ENCODE results near the gene TOP2B. TPM values are rescaled to one million over a fixed set of nuclear protein-coding genes. Genes with fewer than 3 reads are reported as not detected.

TOP2B gene
- total RNA-seq, 1 experiment from 2014 or later: 88.7 TPM

- no peak for TF ChIP-seq CTCF (IDR thresholded peaks at IDR 0.05; ENCODE audit: unreplicated experiment)
- DNase-seq (ENCODE audit: unreplicated experiment): no peak
- BruUV-seq (replicated peaks): no TSS peak
- ChIA-PET POLR2A (interaction anchor here (0.5 to 1.2 kb wide), 2 partner anchors 13 to 886 kb away, joined by 3 read pairs; no protein-coding TSS in a partner anchor), CTCF (no interaction called here)
- Mint-ChIP-seq H3K4me3 (ENCODE audit: unreplicated experiment) (no peak overlapping the region), H3K9me3 (ENCODE audit: unreplicated experiment) (no peaks in the 10 kb centered on the region), H3K36me3 (ENCODE audit: insufficient read depth, unreplicated experiment) (no peaks in the 10 kb centered on the region), H3K4me1 (ENCODE audit: insufficient read depth, unreplicated experiment) (no peaks in the 10 kb centered on the region), H3K27me3 (ENCODE audit: insufficient read depth, unreplicated experiment) (no peaks in the 10 kb centered on the region), H3K27ac (ENCODE audit: low read depth, unreplicated experiment) (no peak overlapping the region)
- intact Hi-C loops (cut with micrococcal nuclease): no loop called here
Measured at GRCh38 chr3:25564075-25564474, 100.6 kb downstream of the TOP2B start.

DNA sequence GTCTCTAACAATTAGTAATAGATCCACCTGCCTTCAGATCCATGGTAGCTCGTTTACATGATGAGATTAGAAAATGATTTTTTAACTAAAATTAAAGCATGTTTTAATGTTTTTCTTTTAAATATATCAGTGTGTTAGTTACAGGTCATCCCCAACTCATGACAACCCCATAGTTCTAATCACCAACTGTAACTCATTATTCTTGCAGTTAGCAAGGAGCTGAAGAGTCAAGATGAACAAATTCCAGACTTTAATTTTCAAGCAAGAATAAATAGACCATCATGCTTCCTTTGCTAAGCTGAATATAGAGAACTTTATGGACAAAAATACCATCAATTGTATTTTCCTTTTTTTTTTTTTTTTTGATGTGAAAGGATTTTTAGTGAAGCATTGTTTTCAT is 101.1 kb downstream of the TOP2B start:
- intact Hi-C loops (cut with micrococcal nuclease): no loop called here
- Mint-ChIP-seq H3K4me3 (ENCODE audit: unreplicated experiment) (no peak overlapping the region), H3K27ac (ENCODE audit: low read depth, unreplicated experiment) (no peak overlapping the region), H3K4me1 (ENCODE audit: insufficient read depth, unreplicated experiment) (no peaks in the 10 kb centered on the region), H3K9me3 (ENCODE audit: unreplicated experiment) (no peaks in the 10 kb centered on the region), H3K27me3 (ENCODE audit: insufficient read depth, unreplicated experiment) (no peaks in the 10 kb centered on the region), H3K36me3 (ENCODE audit: insufficient read depth, unreplicated experiment) (no peaks in the 10 kb centered on the region)
- BruUV-seq (replicated peaks): no TSS peak
- POLR2A ChIA-PET: interaction anchor here (1.2 kb wide), 1 partner anchor 12 kb away, joined by 3 read pairs; no protein-coding TSS in a partner anchor
- CTCF ChIA-PET: no interaction called here
- TF ChIP-seq CTCF (IDR thresholded peaks at IDR 0.05; ENCODE audit: unreplicated experiment): no peak
- no peak for DNase-seq (ENCODE audit: unreplicated experiment)

GRCh38 chr3:25558796-25559195 is 105.9 kb downstream of the TOP2B start:
- no peaks in the 10 kb centered on the region for H3K27me3 Mint-ChIP-seq (ENCODE audit: insufficient read depth, unreplicated experiment)
- POLR2A ChIA-PET: no interaction called here
- no peaks in the 10 kb centered on the region for H3K4me1 Mint-ChIP-seq (ENCODE audit: insufficient read depth, unreplicated experiment)
- H3K4me3 Mint-ChIP-seq (ENCODE audit: unreplicated experiment): no peak overlapping the region
- H3K9me3 Mint-ChIP-seq (ENCODE audit: unreplicated experiment): no peaks in the 10 kb centered on the region
- no TSS peak for BruUV-seq (replicated peaks)
- CTCF ChIA-PET: no interaction called here
- H3K27ac Mint-ChIP-seq (ENCODE audit: low read depth, unreplicated experiment): no peak overlapping the region
- H3K36me3 Mint-ChIP-seq (ENCODE audit: insufficient read depth, unreplicated experiment): no peaks in the 10 kb centered on the region
- no peak for TF ChIP-seq CTCF (IDR thresholded peaks at IDR 0.05; ENCODE audit: unreplicated experiment)
- no peak for DNase-seq (ENCODE audit: unreplicated experiment)
- intact Hi-C loops (cut with micrococcal nuclease): no loop called here

DNA sequence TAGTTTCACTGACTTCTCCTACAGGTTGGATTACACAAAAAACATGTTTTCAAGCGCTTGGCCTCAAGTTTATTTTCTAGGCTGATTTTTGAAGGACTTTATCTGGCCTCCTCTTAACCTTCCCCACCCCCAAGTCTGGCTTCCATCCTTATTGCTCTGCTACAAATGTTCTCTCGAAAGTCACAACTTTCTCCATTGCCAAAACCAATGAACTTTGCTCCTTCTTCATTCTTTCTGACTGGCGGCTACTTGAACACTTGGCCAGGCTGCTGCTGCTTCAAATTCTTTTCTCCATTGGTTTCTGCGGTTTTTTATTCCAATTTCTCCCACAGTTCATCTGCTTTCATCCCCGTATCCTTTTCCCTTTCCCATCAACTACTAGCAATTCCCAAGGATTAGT is 106.6 kb downstream of the TOP2B start:
- CTCF ChIA-PET: interaction anchor here (0.7 kb wide), 1 partner anchor 76 kb away, joined by 3 read pairs; no protein-coding TSS in a partner anchor

More for the DNA sequence above, 106.6 kb downstream of the TOP2B start:
- H3K36me3 Mint-ChIP-seq (ENCODE audit: insufficient read depth, unreplicated experiment): no peaks in the 10 kb centered on the region
- no peak for DNase-seq (ENCODE audit: unreplicated experiment)
- no TSS peak for BruUV-seq (replicated peaks)
- no peak for TF ChIP-seq CTCF (IDR thresholded peaks at IDR 0.05; ENCODE audit: unreplicated experiment)
- no peak overlapping the region for H3K27ac Mint-ChIP-seq (ENCODE audit: low read depth, unreplicated experiment)
- H3K4me3 Mint-ChIP-seq (ENCODE audit: unreplicated experiment): no peak overlapping the region
- intact Hi-C loops (cut with micrococcal nuclease): no loop called here
- H3K27me3 Mint-ChIP-seq (ENCODE audit: insufficient read depth, unreplicated experiment): no peaks in the 10 kb centered on the region
- POLR2A ChIA-PET: no interaction called here
- H3K4me1 Mint-ChIP-seq (ENCODE audit: insufficient read depth, unreplicated experiment): no peaks in the 10 kb centered on the region
- H3K9me3 Mint-ChIP-seq (ENCODE audit: unreplicated experiment): no peaks in the 10 kb centered on the region
